Measurements from ENCODE around the gene PLCD1. TPM values are rescaled to one million over a fixed set of nuclear protein-coding genes. Genes with fewer than 3 reads are reported as not detected.
A peak's percentile ranks its signal among the peaks of the same experiment; 100 is the strongest.
"Not testable (repeated sequence)": the region's sequence is repeated elsewhere in the genome, so short reads cannot be mapped to it uniquely, and the experiment has no call there.

The PLCD1 gene
- total RNA-seq, 1 donor = 23.2 TPM

DNA sequence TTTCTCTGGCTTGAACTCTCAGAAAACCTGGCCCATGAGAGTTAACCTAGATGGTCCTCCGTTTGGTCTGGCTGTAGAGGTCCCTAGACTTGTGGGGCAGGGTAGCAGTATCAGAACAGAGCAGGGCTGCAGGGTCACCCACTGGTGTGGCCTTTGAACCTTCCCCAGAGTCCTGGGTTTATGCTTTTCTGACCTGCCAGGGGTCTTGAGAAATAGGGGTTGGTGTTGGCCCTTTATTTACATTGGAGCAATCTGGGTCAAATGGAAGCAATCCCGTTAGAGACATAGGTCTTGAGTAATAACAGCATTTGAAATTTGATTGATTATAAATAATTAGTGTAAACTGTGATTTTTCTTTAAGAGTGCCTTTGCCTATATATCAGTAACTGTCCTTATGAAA is 33.4 kb upstream of the PLCD1 start:
- no peak for DNase-seq (ENCODE audit: insufficient read length, low spot score, missing footprints)
- H3K4me2 ChIP-seq (ENCODE audit: insufficient read depth, low read length) = no peak overlapping the region
- H3K4me1 ChIP-seq (ENCODE audit: insufficient read depth, low read length) = no peaks in the 10 kb centered on the region
- H3K36me3 ChIP-seq (ENCODE audit: insufficient read depth, low read length) = no peaks in the 10 kb centered on the region
- no peak overlapping the region for H2AFZ ChIP-seq (ENCODE audit: low read length)
- peaks cover 8% of the 10 kb centered on the region for H3K27me3 ChIP-seq (ENCODE audit: insufficient read depth, low read length)
- H4K20me1 ChIP-seq (ENCODE audit: insufficient read depth, low read length) = no peaks in the 10 kb centered on the region
- TF ChIP-seq CTCF (IDR thresholded peaks at IDR 0.05; ENCODE audit: extremely low read depth, low read depth, low read length) = no peak
- no peak overlapping the region for H3K4me3 ChIP-seq (ENCODE audit: insufficient read depth, low read length)
- H3K27ac ChIP-seq (ENCODE audit: low read depth, low read length) = no peak overlapping the region
- H3K9me3 ChIP-seq (ENCODE audit: low read depth, low read length) = no peaks in the 10 kb centered on the region
- no peaks in the 10 kb centered on the region for H3K79me2 ChIP-seq (ENCODE audit: insufficient read depth, low read length)

GRCh38 chr3:38059591-38059990 is 30.1 kb upstream of the PLCD1 start:
- no peaks in the 10 kb centered on the region for H3K4me1 ChIP-seq (ENCODE audit: insufficient read depth, low read length)
- H3K9me3 ChIP-seq (ENCODE audit: low read depth, low read length) = no peaks in the 10 kb centered on the region
- peaks cover 5% of the 10 kb centered on the region for H3K27me3 ChIP-seq (ENCODE audit: insufficient read depth, low read length)
- H3K79me2 ChIP-seq (ENCODE audit: insufficient read depth, low read length) = no peaks in the 10 kb centered on the region
- H4K20me1 ChIP-seq (ENCODE audit: insufficient read depth, low read length) = no peaks in the 10 kb centered on the region
- DNase-seq (ENCODE audit: insufficient read length, low spot score, missing footprints) = no peak
- no peak overlapping the region for H3K4me2 ChIP-seq (ENCODE audit: insufficient read depth, low read length)
- no peaks in the 10 kb centered on the region for H3K36me3 ChIP-seq (ENCODE audit: insufficient read depth, low read length)
- TF ChIP-seq CTCF (IDR thresholded peaks at IDR 0.05; ENCODE audit: extremely low read depth, low read depth, low read length) = no peak
- no peak overlapping the region for H2AFZ ChIP-seq (ENCODE audit: low read length)
- no peak overlapping the region for H3K4me3 ChIP-seq (ENCODE audit: insufficient read depth, low read length)
- H3K27ac ChIP-seq (ENCODE audit: low read depth, low read length) = no peak overlapping the region

- H4K20me1 ChIP-seq (ENCODE audit: insufficient read depth, low read length) = no peaks in the 10 kb centered on the region
- H3K4me3 ChIP-seq (ENCODE audit: insufficient read depth, low read length) = no peak overlapping the region
- no peak for TF ChIP-seq CTCF (IDR thresholded peaks at IDR 0.05; ENCODE audit: extremely low read depth, low read depth, low read length)
- H3K4me2 ChIP-seq (ENCODE audit: insufficient read depth, low read length) = no peak overlapping the region
- H3K79me2 ChIP-seq (ENCODE audit: insufficient read depth, low read length) = no peaks in the 10 kb centered on the region
- no peaks in the 10 kb centered on the region for H3K36me3 ChIP-seq (ENCODE audit: insufficient read depth, low read length)
- no peak for DNase-seq (ENCODE audit: insufficient read length, low spot score, missing footprints)
- no peak overlapping the region for H3K27ac ChIP-seq (ENCODE audit: low read depth, low read length)
- no peaks in the 10 kb centered on the region for H3K4me1 ChIP-seq (ENCODE audit: insufficient read depth, low read length)
- H3K27me3 ChIP-seq (ENCODE audit: insufficient read depth, low read length) = peaks cover 6% of the 10 kb centered on the region
- no peak overlapping the region for H2AFZ ChIP-seq (ENCODE audit: low read length)
- H3K9me3 ChIP-seq (ENCODE audit: low read depth, low read length) = no peaks in the 10 kb centered on the region
Observed at GRCh38 chr3:38059148-38059547, 29.7 kb upstream of the PLCD1 start.

- no peaks in the 10 kb centered on the region for H3K9me3 ChIP-seq (ENCODE audit: low read depth, low read length)
- peaks cover 2% of the 10 kb centered on the region for H3K27me3 ChIP-seq (ENCODE audit: insufficient read depth, low read length)
- no peak overlapping the region for H3K4me3 ChIP-seq (ENCODE audit: insufficient read depth, low read length)
- H4K20me1 ChIP-seq (ENCODE audit: insufficient read depth, low read length) = no peaks in the 10 kb centered on the region
- no peaks in the 10 kb centered on the region for H3K4me1 ChIP-seq (ENCODE audit: insufficient read depth, low read length)
- no peak overlapping the region for H2AFZ ChIP-seq (ENCODE audit: low read length)
- H3K36me3 ChIP-seq (ENCODE audit: insufficient read depth, low read length) = no peaks in the 10 kb centered on the region
- H3K27ac ChIP-seq (ENCODE audit: low read depth, low read length) = no peak overlapping the region
- DNase-seq (ENCODE audit: insufficient read length, low spot score, missing footprints) = no peak
- no peak for TF ChIP-seq CTCF (IDR thresholded peaks at IDR 0.05; ENCODE audit: extremely low read depth, low read depth, low read length)
- H3K79me2 ChIP-seq (ENCODE audit: insufficient read depth, low read length) = no peaks in the 10 kb centered on the region
- H3K4me2 ChIP-seq (ENCODE audit: insufficient read depth, low read length) = no peak overlapping the region
Observed at GRCh38 chr3:38054499-38055001, 25.1 kb upstream of the PLCD1 start.

DNA sequence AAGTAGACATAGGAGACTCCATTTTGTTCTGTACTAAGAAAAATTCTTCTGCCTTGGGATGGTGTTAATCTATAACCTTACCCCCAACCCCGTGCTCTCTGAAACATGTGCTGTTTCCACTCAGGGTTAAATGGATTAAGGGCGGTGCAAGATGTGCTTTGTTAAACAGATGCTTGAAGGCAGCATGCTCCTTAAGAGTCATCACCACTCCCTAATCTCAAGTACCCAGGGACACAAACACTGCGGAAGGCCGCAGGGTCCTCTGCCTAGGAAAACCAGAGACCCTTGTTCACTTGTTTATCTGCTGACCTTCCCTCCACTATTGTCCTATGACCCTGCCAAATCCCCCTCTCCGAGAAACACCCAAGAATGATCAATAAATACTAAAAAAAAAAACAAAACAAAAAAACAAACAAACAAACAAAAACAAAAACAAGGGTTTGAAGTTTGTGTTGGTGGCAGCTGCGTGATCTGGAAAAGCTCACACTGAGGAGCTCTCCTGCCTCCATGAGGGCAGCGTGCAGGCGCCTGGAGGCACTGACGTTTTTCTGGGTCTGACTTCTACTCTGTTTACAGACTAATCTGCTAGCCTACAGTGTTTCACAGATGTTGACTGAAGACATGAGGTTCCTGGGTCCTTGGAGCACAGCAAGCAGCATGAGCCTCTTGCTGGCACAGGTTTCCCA is 24.5 kb upstream of the PLCD1 start:
- not testable (repeated sequence) for H3K9me3 ChIP-seq (ENCODE audit: low read depth, low read length); H3K36me3 ChIP-seq (ENCODE audit: insufficient read depth, low read length); H3K4me2 ChIP-seq (ENCODE audit: insufficient read depth, low read length); H2AFZ ChIP-seq (ENCODE audit: low read length); H3K4me1 ChIP-seq (ENCODE audit: insufficient read depth, low read length); H4K20me1 ChIP-seq (ENCODE audit: insufficient read depth, low read length); H3K27me3 ChIP-seq (ENCODE audit: insufficient read depth, low read length); H3K27ac ChIP-seq (ENCODE audit: low read depth, low read length); H3K4me3 ChIP-seq (ENCODE audit: insufficient read depth, low read length); H3K79me2 ChIP-seq (ENCODE audit: insufficient read depth, low read length)
- DNase-seq (ENCODE audit: insufficient read length, low spot score, missing footprints) = peak; percentile 19

DNA sequence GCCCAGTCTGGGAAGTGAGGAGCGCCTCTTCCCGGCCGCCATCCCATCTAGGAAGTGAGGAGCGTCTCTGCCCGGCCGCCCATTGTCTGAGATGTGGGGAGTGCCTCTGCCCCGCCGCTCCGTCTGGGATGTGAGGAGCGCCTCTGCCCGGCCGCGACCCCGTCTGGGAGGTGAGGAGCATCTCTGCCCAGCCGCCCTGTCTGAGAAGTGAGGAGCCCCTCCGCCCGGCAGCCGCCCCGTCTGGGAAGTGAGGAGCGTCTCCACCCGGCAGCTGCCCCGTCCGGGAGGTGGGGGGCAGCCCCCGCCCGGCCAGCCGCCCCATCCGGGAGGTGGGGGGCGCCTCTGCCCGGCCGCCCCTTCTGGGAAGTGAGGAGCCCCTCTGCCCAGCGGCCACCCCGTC is 23.8 kb upstream of the PLCD1 start:
- not testable (repeated sequence) for H3K4me2 ChIP-seq (ENCODE audit: insufficient read depth, low read length); H3K36me3 ChIP-seq (ENCODE audit: insufficient read depth, low read length); H3K4me3 ChIP-seq (ENCODE audit: insufficient read depth, low read length); H3K9me3 ChIP-seq (ENCODE audit: low read depth, low read length); DNase-seq (ENCODE audit: insufficient read length, low spot score, missing footprints); H3K27me3 ChIP-seq (ENCODE audit: insufficient read depth, low read length); H3K4me1 ChIP-seq (ENCODE audit: insufficient read depth, low read length); H3K27ac ChIP-seq (ENCODE audit: low read depth, low read length); H2AFZ ChIP-seq (ENCODE audit: low read length); H4K20me1 ChIP-seq (ENCODE audit: insufficient read depth, low read length); H3K79me2 ChIP-seq (ENCODE audit: insufficient read depth, low read length)
